Fibroblast of skin of back (primary cell): ENCODE results near the gene GRID1.
"Not testable (repeated sequence)": the region's sequence is repeated elsewhere in the genome, so short reads cannot be mapped to it uniquely, and the experiment has no call there.

ENCODE experiments used
- DNase-seq: peaks from one replicate; pipeline ENCODE4 v3.0.0-alpha.2; 2013

Gene GRID1

DNA sequence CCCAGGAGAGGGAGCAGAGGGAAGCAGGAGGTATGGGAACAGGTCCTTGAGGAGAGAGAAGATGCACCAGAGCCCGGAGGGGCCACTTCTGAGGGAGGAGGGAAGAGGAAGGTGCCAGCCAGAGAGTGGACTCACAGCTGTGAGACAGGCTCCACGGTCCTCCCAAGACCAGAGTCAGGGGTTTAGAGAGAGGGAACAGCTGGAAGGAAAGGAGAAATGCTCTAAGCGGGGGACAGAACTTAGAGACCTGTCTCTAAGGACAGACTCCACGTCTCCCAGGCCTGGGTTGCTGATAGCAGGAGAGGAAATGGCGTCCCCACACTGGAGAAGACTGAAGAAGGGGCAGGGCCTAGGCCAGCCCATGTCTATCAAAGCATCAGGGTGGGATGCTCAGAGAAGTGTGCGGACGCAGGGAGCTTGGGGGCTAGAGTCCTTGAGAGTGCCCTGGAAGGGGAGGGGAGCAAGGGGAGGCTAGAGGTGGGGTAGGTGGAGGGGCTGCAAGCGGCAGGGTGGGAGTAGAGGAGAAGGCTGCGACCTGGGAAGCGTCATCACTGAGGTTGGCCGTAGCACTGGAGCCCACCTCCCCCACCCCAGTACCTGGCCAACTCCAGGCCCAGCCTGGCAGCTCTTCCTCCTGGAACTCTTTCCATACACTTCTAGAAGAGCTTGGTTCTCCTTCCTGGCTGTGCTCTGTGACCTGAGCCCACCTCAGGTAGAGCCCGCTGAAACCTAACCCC is 25.6 kb upstream of the GRID1 start:
- no peak for DNase-seq

DNA sequence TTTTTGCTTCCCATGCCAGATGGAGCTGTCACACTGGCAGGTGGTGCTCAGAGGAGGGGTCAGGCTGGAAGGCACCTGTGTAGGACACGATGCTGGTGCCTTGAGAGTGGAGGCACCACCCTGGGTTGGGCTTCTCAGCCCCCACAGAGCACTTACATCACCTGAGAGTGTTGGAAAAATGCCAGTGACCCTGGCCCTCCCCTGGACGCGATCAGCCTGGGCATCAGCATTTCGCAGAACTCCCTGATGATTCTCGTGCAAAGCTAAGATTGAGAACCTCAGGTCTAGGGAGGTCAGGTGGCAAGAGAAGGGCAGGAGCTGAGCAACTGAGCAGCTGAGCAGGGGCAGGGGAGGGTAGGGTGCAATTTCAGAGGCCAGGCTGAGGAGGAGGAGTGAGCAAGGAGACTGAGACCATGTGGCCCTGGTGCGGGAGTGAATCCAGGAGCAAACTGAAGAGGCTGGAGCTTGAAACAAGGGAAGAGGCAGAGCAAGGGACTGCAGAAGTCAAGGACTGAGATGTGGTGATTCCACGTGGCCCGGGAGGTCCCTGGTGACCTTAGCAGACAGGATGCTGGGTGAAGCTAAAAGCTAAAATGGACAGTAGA is 24.7 kb upstream of the GRID1 start:
- DNase-seq = no peak

DNA sequence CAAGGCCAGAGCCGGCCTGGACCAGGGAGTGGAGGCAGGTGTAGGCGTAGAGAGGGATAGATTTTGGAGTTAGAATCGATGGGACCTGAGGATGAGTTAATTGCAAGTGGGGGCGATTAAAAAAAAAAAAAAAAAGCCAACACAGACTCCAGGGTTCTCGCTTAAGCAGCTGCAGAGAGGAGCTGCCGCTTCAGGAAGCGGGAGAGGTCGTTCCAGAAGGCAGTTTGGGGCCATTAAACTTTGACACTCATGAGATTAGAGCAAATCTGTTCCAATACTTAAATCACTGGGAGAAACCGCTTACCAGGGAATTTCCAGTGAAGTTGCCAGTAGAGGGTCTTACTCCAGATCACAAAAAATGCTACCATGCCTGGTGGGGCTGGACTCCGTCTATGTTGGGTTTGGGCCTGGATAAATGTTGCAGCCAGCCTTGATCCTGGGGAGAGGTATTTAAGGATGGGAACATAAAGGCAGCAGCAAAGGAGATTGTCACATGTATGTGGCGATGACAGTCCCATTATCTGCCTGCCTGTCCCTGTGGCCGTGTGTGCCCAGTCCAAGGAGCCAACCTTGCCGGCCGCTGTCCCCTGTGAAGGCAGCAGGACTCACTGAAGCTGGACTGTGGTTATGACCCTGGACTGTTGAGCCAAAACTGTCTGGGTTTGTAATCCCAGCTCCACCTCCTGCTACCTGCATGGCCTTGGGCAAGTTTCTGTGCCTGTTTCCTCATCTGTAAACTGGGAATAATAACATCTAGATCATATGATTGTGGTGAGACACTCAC is 23.9 kb upstream of the GRID1 start:
- DNase-seq = no peak

- DNase-seq = peak; percentile 45
These were observed 23.0 kb upstream of the GRID1 start for GRCh38 chr10:86389441-86390193.

DNA sequence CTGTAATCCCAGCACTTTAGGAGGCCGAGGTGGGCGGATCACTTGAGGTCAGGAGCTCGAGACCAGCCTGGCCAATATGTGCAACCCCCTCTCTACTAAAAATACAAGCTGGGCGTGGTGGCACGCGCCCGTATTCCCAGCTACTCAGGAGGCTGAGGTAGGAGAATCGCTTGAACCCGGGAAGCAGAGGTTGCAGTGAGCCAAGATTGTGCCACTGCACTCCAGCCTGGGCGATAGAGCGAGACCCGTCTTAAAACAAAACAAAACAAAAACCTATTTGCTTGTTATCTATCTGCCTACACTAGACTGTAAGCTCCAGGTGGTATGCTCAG is 22.5 kb upstream of the GRID1 start:
- not testable (repeated sequence) for DNase-seq

DNA sequence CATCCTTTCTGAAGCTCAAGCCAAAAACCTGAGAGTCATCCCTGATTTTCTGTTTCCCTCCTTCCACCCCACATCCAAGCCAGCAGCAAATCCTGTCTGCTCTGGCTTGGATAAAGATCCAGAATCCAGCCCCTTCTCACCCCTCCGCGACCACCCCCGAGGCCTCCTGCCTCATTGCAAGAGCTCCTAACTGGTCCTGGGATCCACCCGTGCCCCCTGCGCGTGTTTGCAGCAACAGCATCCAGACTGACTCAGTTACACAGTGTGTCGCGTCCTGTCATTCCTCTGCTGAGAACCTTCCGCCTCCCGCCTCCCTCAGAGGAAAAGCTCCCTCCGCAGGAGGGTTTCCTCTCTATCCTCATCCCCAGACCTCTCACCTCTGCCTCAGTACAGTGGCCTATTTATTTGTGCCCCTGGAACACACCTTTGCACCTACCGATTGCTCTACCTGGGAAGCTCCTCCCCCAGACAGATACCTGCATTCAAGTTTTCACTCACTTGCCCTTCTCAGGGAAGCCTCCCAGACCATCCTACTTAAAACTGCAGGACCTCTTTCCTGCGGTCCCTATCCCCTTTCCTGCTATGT is 21.6 kb upstream of the GRID1 start:
- no peak for DNase-seq

DNA sequence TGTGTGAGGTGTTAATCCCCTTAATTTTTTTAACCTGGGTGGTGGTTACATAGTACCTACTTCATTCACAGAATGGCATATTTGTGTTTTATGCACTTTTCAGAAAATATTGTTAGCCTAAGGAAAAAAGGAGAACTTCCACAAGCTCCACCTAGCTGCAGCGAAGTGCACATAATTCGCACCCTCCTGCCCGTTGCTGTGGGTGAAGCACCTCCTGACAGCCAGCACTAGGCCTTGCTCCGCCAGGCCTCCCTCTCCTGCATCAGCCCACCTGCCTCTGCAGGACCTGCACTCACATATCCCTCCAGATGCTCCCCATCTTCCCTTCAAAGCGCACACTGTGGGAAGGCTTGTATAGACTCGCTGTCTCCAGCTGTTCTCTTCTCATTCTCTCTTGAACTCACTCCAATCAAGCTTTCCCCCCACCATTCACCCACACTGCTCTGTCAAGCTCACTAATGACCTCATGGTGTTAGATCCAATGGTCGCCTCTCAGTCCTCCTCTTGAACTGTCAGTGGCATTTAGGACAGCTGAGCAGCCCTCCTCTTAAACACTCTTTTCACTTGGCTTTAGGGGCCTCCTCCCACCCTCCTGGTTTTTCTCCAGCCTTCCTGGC is 20.7 kb upstream of the GRID1 start:
- DNase-seq = no peak

- no peak for DNase-seq
These were observed 19.2 kb upstream of the GRID1 start for GRCh38 chr10:86385806-86386205.

DNA sequence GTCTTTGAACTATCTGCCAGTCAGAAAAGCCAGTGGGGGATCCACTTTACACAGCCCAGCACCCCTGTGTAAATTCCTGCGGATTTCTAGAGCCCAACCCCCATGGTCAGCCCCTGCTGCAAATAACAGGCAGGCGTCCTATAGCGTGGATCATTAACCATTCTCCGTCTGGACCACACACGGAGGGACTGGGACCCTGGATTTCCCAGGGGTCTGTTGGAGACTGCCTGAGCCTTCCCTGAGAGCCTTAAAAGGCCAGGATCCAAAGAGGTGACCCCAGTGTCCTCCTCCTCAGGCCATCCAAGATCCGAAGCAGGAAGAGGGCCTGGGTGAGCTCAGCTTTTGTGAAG is 11.2 kb upstream of the GRID1 start:
- DNase-seq = no peak

- DNase-seq = peak; percentile 48
These were observed 10.5 kb upstream of the GRID1 start for GRCh38 chr10:86376852-86377796.

DNA sequence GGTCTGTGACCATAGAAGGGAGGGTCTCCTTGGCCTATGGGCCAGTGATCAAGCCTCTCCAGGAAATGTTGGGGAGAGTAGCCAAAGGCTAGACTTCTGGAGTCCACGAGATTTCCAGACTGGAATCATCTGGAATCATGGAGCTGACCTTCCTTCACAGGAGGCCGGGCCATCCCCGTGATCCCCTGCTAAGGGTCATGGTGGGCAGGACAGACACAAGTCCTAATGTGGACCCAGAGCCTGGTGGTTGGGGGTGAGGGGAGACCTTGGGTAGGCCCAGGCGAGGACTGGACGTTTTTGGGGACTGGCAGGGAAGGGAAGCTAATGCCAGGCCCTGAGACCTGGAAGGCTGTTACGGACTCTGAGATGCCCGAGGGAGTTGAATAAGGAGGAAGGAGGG is 9.8 kb upstream of the GRID1 start:
- no peak for DNase-seq

DNA sequence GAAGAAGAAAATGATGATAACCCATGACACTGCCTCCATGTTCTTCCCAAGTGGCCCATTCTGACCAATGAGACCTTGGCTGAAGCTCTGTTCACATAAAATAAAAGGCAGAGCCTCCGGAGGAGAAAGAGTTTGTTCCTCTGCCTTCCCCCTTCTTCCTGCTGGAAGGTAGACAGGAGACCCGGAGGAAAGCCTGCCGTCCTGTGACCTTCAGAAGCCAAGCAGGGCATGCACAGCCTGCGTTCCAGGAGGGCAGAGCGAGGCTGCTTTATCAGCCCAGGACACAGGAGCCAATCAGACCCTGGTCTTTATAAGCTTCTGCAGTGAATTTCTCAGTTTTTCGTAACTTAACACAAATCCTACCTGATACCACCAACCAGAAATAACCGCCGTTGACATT is 8.6 kb upstream of the GRID1 start:
- no peak for DNase-seq

- no peak for DNase-seq
These were observed 8.1 kb upstream of the GRID1 start for GRCh38 chr10:86374664-86375063.

GRCh38 chr10:86373828-86374227 is 7.2 kb upstream of the GRID1 start:
- no peak for DNase-seq

DNA sequence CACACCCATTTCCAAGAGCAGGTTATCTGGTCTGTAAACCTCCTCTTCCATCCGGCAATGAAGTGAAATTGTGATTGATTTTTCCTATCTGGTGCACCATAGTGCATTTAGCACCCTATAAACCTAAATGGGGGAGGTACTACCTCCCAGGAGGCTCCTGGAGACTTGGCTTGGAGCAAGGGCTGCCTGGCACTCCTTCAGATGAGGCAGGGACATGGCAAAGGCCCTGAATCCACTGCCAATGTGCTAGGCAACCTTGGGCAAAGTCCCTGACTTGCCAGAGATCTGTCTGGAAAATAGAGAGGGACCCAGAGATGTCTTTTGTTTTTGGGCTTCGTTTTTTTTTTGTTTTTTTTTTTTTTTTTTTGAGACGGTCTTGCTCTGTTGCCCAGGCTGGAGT is 6.7 kb upstream of the GRID1 start:
- DNase-seq = no peak

GRCh38 chr10:86372784-86373239 is 6.2 kb upstream of the GRID1 start:
- DNase-seq = no peak

- DNase-seq = no peak
These were observed 5.7 kb upstream of the GRID1 start for GRCh38 chr10:86372119-86372783.

- DNase-seq = no peak
These were observed 5.1 kb upstream of the GRID1 start for GRCh38 chr10:86371691-86372090.

DNA sequence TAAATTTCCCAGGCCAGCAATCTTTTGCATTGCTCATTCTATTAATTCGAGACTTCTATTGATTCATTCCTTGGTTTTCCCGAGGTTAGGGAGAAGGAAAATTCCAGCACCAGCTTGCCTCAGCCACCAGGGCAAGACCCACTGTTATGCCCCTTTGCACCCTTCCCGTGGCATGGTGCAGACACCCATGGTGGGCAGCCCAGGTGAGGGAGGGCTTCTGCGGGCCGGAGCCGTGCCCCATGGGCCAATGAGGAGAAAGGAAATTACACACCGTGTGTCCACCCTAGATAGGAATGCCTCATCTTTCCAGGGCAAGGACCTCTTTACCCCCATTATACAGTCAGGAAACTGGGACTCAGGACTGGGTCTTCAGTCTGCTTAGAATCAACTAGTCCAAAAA is 4.5 kb upstream of the GRID1 start:
- no peak for DNase-seq

- no peak for DNase-seq
These were observed 3.5 kb upstream of the GRID1 start for GRCh38 chr10:86370006-86370585.
